ENCODE results near the gene TARBP1.

DNA sequence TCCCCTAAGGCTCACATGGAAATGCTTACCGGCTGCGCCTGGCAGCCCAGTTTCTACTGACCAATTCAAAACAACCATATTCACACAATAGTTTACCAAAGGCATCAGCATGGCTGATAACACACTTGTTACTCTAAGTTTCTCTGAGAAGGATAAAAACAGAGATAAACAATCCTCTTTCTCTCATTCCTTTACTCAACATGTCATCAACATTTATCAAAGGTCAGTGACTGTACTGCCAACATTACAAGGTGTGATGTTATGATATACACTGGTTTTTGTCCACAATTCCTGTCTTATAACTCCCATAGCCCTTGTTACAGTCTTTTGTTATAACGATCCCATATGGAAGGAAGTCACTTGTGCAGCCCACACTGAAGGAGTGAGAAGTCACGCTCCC, 72.1 kb downstream of the TARBP1 start:
- TF ChIP-seq EZH2 (IDR thresholded peaks at IDR 0.05; ENCODE audit: low read depth, low read length, severe bottlenecking), result no peak
- no peak for TF ChIP-seq POLR2AphosphoS5 (IDR thresholded peaks at IDR 0.05; ENCODE audit: low read depth, low read length)
- TF ChIP-seq, protein P1, sequence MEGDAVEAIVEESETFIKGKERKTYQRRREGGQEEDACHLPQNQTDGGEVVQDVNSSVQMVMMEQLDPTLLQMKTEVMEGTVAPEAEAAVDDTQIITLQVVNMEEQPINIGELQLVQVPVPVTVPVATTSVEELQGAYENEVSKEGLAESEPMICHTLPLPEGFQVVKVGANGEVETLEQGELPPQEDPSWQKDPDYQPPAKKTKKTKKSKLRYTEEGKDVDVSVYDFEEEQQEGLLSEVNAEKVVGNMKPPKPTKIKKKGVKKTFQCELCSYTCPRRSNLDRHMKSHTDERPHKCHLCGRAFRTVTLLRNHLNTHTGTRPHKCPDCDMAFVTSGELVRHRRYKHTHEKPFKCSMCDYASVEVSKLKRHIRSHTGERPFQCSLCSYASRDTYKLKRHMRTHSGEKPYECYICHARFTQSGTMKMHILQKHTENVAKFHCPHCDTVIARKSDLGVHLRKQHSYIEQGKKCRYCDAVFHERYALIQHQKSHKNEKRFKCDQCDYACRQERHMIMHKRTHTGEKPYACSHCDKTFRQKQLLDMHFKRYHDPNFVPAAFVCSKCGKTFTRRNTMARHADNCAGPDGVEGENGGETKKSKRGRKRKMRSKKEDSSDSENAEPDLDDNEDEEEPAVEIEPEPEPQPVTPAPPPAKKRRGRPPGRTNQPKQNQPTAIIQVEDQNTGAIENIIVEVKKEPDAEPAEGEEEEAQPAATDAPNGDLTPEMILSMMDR (IDR thresholded peaks at IDR 0.05; ENCODE audit: control extremely low read depth in 1 of 3, insufficient read depth in 1 of 3, low read depth in 1 of 3, low read length in 3 of 3), result no peak
- TF ChIP-seq CEBPB (IDR thresholded peaks at IDR 0.05; ENCODE audit: low read depth, low read length), result no peak
- no peak for TF ChIP-seq KDM1A (IDR thresholded peaks at IDR 0.05; ENCODE audit: borderline replicate concordance, low read length)
- TF ChIP-seq, protein P2, sequence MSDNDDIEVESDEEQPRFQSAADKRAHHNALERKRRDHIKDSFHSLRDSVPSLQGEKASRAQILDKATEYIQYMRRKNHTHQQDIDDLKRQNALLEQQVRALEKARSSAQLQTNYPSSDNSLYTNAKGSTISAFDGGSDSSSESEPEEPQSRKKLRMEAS (IDR thresholded peaks at IDR 0.05), result no peak
- TF ChIP-seq YY1 (IDR thresholded peaks at IDR 0.05; ENCODE audit: low read depth, low read length), result no peak
- no peak for TF ChIP-seq RAD21 (IDR thresholded peaks at IDR 0.05 in 1 of 2, conservative IDR thresholded peaks at IDR 0.05 in 1 of 2; ENCODE audit: low read depth in 2 of 2, low read length in 2 of 2)
- TF ChIP-seq POLR2A (IDR thresholded peaks at IDR 0.05; ENCODE audit: control extremely low read depth in 1 of 2, low read depth in 2 of 2, low read length in 2 of 2), result no peak
- no peak for TF ChIP-seq EGR1 (IDR thresholded peaks at IDR 0.05; ENCODE audit: borderline replicate concordance, low read depth, low read length)
